Measurements from ENCODE around the gene SCARB1.

Gene SCARB1

DNA sequence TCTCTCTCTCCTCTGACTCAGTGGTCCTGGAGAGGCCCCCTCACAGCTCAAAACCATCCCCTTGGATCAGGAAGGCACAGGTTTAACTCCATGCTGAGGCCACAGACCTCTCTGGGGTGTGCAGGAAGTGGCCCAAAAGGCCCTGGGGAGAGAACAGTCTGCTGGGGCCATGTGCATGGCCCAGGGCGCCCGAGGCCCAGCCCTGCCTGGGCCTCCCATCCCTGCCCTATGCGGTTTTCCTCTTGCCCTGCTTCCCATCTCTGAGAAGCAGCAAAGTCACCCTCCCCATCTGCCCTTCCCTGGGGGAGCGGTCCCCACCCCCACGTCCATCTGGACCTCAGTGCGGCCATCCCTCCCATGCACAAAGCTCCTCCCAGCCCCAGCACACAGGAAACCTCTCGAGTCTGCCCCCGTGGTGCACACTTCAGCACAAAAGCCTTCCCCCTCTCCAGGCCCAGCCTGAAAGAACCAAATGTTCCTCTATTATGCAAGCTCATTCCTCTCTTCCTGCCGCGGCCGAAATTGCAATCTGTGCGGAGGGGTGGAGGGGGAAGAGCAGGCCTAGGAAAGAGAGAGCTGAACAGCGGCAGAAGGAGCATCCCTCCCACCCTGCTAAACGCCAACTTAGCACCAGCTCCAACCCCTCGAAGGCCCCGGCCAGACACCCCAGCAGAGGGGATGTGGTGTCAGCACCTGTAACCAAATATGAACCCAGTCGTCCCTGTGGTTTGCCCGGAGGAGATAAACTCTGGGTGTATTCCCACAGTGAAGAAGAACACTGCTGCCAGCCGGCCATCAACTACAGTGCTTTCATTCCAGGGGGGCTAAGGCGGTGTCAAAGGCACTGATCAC lies 108.5 kb downstream of the SCARB1 start:
- no peak for TF ChIP-seq FOXP2 (optimal IDR thresholded peaks at IDR 0.05; ENCODE audit: control extremely low read depth, extremely low read length, insufficient read depth)
- TF ChIP-seq POLR2AphosphoS5 (IDR thresholded peaks at IDR 0.05; ENCODE audit: borderline replicate concordance, low read depth, low read length), result no peak
- no peak for TF ChIP-seq EZH2 (IDR thresholded peaks at IDR 0.05)
- Histone ChIP-seq H3K4me3 (peak overlapping the region; percentile 48), H3K36me3 (ENCODE audit: insufficient read depth, low read length) (no peaks in the 10 kb centered on the region), H3K27ac (peak overlapping the region; percentile 80), H3K9ac (ENCODE audit: insufficient read length) (no peak overlapping the region), H3K9me3 (ENCODE audit: low read depth, low read length) (no peaks in the 10 kb centered on the region)
- DNase-seq (ENCODE audit: low read depth, low spot score), result peak; percentile 52

DNA sequence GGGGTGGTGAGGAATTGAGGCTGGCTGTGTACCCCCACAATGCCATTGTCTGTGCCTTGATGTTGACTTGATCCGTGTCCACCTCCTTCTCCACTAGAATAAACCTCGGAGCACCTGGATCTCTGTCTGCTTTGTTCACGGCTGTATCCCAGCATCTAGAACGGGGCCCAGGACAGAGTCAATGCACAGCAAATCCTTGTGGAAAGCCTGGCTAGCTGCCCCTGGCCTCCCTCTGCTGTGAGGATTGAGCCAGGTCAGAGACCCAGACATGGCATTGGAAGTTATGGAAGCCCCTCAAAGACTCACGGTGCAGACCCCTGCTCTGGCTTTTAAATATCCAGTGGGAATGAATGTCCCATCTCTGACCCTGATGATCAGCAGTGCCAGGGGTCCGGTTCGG lies 109.2 kb downstream of the SCARB1 start:
- no peak overlapping the region for H3K9ac ChIP-seq (ENCODE audit: insufficient read length)
- 0 out of 2 replicates have a peak overlapping the region, but pooled peaks have one; percentile 55 for H3K27ac ChIP-seq
- H3K36me3 ChIP-seq (ENCODE audit: insufficient read depth, low read length), result no peaks in the 10 kb centered on the region
- DNase-seq (ENCODE audit: low read depth, low spot score), result no peak
- H3K4me3 ChIP-seq, result no peak overlapping the region; the same call in 1 of the 2 replicates
- TF ChIP-seq EZH2 (IDR thresholded peaks at IDR 0.05), result no peak
- no peak for TF ChIP-seq POLR2AphosphoS5 (IDR thresholded peaks at IDR 0.05; ENCODE audit: borderline replicate concordance, low read depth, low read length)
- no peak for TF ChIP-seq FOXP2 (optimal IDR thresholded peaks at IDR 0.05; ENCODE audit: control extremely low read depth, extremely low read length, insufficient read depth)
- no peaks in the 10 kb centered on the region for H3K9me3 ChIP-seq (ENCODE audit: low read depth, low read length)

DNA sequence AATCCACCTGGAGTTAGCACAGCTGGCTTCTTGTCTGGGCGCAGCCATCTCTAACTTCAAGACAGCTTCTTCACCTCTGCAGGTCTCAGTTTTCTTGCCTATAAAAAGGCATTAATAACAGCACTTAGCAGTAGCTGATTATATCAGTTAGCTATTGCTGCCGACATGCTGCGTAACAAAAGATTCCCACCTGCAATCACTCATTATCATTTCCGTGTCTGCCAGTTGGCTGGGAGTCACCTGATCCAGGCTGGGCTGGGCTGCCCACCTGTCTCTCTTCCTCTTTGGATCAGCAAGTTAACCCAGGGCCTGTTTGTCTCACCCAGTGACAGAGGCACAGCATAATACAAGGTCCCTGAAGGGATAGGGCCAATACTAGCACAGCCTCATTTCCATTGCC lies 109.7 kb downstream of the SCARB1 start:
- H3K9ac ChIP-seq (ENCODE audit: insufficient read length), result no peak overlapping the region
- no peak for DNase-seq (ENCODE audit: low read depth, low spot score)
- no peak for TF ChIP-seq POLR2AphosphoS5 (IDR thresholded peaks at IDR 0.05; ENCODE audit: borderline replicate concordance, low read depth, low read length)
- TF ChIP-seq FOXP2 (optimal IDR thresholded peaks at IDR 0.05; ENCODE audit: control extremely low read depth, extremely low read length, insufficient read depth), result no peak
- TF ChIP-seq EZH2 (IDR thresholded peaks at IDR 0.05), result no peak
- H3K9me3 ChIP-seq (ENCODE audit: low read depth, low read length), result no peaks in the 10 kb centered on the region
- H3K36me3 ChIP-seq (ENCODE audit: insufficient read depth, low read length), result no peaks in the 10 kb centered on the region
- no peak overlapping the region for H3K27ac ChIP-seq
- H3K4me3 ChIP-seq, result no peak overlapping the region

DNA sequence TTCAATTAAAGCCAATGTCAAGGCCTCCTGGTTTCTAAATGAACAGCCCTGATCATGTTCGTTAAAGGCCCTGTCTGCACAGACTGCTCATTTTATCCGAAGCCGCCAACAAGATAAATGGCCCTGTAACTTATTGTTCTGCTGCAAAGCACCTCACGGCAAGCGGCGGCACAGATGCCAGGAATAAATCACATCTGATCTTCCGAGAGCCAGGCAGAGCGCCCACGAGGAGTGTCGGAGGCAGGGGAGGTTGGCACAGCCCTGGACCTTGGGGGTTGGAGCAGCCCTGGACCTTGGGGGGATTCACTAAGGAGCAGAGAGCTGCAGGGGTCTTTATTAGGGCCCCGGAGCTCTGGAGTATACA lies 110.5 kb downstream of the SCARB1 start:
- Histone ChIP-seq H3K27ac (no peak overlapping the region), H3K9ac (ENCODE audit: insufficient read length) (no peak overlapping the region), H3K9me3 (ENCODE audit: low read depth, low read length) (no peaks in the 10 kb centered on the region), H3K4me3 (no peak overlapping the region), H3K36me3 (ENCODE audit: insufficient read depth, low read length) (no peaks in the 10 kb centered on the region)
- TF ChIP-seq POLR2AphosphoS5 (IDR thresholded peaks at IDR 0.05; ENCODE audit: borderline replicate concordance, low read depth, low read length) (no peak), EZH2 (IDR thresholded peaks at IDR 0.05) (no peak), FOXP2 (optimal IDR thresholded peaks at IDR 0.05; ENCODE audit: control extremely low read depth, extremely low read length, insufficient read depth) (no peak)
- DNase-seq (ENCODE audit: low read depth, low spot score), result no peak

DNA sequence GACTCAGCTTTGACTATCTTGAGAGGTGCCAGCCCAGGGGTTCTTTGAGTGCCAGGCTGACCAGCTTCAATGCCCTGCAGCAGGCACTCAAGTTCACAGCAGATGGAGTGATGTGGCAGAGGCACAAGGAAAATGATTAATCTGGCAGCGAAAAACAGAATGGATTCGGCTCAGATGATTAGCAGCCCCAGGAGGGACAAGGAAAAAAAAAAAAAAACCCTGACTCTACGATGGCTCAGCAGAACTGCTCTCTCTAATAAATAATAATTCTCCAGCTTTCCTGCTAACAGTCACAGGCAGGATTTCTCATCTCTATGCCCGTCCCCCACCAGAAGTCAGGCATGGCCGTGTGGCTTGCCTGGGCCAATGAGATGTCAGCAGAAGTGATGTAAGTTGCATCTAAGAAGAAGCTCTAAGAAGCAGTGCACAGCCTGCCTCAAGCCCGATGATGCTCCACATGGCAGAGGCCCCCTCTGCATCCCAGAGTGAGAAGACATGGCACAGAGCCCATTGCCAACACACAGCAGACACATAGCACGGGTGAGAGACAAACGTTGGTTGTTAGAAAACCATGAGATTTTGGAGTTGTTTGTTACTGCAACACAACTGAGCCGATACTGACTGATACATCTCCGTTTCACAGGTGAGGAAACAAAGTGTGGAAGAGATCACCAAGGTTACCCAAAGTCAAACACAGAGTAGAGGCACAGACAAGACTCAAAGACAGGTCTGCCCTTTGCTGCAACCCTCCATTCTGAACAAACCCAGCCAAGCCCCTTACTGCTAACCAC lies 111.0 kb downstream of the SCARB1 start:
- DNase-seq (ENCODE audit: low read depth, low spot score), result no peak
- H3K9ac ChIP-seq (ENCODE audit: insufficient read length), result no peak overlapping the region
- no peak overlapping the region for H3K4me3 ChIP-seq
- TF ChIP-seq FOXP2 (optimal IDR thresholded peaks at IDR 0.05; ENCODE audit: control extremely low read depth, extremely low read length, insufficient read depth) (no peak), EZH2 (IDR thresholded peaks at IDR 0.05) (no peak), POLR2AphosphoS5 (IDR thresholded peaks at IDR 0.05; ENCODE audit: borderline replicate concordance, low read depth, low read length) (no peak)
- no peaks in the 10 kb centered on the region for H3K9me3 ChIP-seq (ENCODE audit: low read depth, low read length)
- H3K36me3 ChIP-seq (ENCODE audit: insufficient read depth, low read length), result no peaks in the 10 kb centered on the region
- H3K27ac ChIP-seq, result no peak overlapping the region

DNA sequence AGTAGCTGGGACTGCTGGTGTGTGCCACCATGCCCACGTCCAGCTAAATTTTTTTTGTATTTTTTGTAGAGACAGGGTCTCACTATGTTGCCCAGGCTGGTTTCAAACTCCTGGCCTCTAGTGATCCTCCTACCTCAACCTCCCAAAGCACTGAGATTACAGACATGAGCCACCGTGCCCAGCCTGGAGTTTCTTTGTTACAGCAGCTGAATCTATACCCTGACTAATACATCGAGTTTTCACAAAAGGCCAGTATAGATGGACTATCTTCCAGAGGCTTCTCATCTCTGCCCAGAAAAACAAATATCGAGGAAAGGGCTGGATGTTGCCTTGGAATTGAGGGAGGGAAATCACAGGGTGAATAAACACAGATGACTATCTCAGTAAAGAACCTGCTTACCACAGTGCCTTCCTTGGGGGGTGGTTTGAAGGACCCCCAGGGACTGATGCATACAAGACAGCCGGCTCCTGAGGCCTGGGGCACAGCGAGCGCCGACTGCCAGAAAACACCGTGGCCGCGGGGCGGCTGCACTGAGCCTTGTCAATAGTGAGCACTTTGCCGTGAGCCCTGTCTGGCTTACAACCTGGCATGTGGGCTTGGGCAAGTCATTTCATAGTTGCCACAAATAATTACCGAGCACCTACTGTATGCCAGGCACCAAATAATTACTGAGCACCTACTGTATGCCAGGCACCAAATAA lies 111.9 kb downstream of the SCARB1 start:
- no peak for DNase-seq (ENCODE audit: low read depth, low spot score)
- TF ChIP-seq EZH2 (IDR thresholded peaks at IDR 0.05) (no peak), FOXP2 (optimal IDR thresholded peaks at IDR 0.05; ENCODE audit: control extremely low read depth, extremely low read length, insufficient read depth) (no peak), POLR2AphosphoS5 (IDR thresholded peaks at IDR 0.05; ENCODE audit: borderline replicate concordance, low read depth, low read length) (no peak)
- H3K27ac ChIP-seq, result no peak overlapping the region
- H3K9ac ChIP-seq (ENCODE audit: insufficient read length), result no peak overlapping the region
- no peaks in the 10 kb centered on the region for H3K36me3 ChIP-seq (ENCODE audit: insufficient read depth, low read length)
- H3K9me3 ChIP-seq (ENCODE audit: low read depth, low read length), result no peaks in the 10 kb centered on the region
- H3K4me3 ChIP-seq, result no peak overlapping the region

DNA sequence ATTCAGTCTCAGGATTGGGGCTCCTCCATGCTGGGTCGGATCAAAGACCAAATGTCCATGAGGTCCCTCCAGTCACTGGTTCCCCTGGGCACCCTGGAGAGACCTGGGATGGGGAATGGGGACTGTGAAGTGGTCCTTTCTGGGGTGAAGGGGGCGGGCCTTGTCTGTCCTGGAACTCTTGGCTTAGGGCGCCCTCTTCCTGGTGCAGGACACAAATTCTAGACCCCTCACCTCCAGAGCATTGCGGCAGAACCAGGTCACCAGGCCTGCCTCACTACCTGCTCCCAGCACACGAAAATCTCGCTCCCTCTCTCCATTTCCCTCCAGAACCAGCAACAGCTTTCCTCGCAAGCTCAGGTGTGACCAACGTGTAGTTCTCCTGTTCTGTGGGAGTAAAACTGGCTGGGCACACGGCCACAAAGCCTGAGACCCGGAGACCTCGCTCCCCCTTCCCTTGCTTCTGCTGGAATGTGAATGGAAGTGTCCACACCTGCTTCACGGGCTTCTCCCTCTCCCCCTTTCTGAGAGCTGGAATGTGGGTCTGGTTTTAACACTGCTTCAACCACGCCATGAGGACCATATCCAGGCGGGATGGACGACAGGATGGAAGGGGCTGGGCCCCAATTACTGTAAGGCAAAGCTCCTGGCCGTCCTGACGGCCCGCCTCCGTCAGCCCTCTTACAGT lies 112.7 kb downstream of the SCARB1 start:
- Histone ChIP-seq H3K9ac (ENCODE audit: insufficient read length) (no peak overlapping the region), H3K4me3 (no peak overlapping the region), H3K9me3 (ENCODE audit: low read depth, low read length) (no peaks in the 10 kb centered on the region), H3K27ac (no peak overlapping the region), H3K36me3 (ENCODE audit: insufficient read depth, low read length) (no peaks in the 10 kb centered on the region)
- TF ChIP-seq FOXP2 (optimal IDR thresholded peaks at IDR 0.05; ENCODE audit: control extremely low read depth, extremely low read length, insufficient read depth), result no peak
- DNase-seq (ENCODE audit: low read depth, low spot score), result no peak

Data from SK-N-MC (cell line).